HG02970 (cell line): ENCODE results near the gene SPRR2A.
"Not testable (repeated sequence)": the region's sequence is repeated elsewhere in the genome, so short reads cannot be mapped to it uniquely, and the experiment has no call there.

Experiments used
- ATAC-seq: cut with Tn5 transposase; IDR thresholded peaks from one replicate; pipeline ENCODE4 v1.9.1; 2021; ENCODE audit warnings: mild to moderate bottlenecking, moderate library complexity, moderate number of reproducible peaks; ENCODE audit not compliant: unreplicated experiment, low FRiP score

SPRR2A gene

DNA sequence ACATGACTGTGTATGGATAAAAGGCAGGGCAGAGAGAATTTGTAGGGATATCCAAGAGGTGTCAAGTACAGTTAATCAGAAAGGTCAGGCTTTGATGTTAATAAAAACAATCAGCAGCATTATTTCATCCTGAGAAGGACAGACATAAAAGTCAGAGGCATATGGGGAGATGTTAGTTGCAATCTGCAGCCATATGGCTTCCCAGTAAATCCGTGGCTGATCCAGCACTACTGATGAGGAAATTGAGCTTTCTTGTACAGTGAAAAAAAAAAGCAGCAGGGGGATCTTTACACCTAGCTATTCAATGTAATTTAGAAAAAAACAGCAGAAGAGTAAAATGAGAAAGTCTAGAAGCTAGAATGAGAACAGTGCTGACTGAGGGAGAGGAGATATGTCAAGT is 28.5 kb downstream of the SPRR2A start:
- ATAC-seq = no peak

DNA sequence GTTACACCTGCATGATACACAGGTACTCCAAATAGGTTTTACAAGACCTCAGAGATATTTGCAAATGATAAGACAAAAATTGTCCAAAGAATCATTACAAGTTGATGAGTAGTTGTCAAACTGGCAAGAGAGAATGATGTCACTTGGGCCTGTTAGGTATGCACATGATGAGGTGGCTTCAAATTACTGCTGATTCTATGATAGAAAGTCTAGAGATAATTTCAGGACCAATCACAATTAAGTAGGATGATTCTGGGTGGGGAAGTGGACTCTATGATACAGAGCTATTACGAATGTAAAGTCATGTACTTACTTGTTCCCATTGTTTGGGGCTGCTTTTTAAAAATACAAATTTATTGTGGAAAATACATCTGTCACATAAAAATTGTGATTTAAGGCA is 31.5 kb downstream of the SPRR2A start:
- no peak for ATAC-seq

DNA sequence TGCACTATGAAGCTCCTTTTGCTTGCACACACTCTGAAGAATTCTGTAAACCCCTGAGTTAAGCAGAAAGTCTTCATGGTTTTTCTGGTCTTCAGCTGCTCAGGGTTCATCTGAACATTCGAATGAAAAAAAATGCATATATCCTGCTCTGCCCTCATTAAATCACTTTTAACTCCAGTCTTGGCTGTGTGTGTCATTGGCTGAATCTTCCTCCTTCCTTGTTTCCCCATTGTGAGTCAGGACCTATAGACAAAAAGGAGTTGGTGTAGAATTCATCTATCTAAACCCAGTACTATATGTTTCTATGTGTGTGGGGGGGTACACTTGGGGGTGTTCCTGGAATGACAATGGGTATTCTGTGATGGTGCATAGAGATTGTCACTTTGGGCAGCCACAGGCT is 32.9 kb downstream of the SPRR2A start:
- ATAC-seq = no peak

DNA sequence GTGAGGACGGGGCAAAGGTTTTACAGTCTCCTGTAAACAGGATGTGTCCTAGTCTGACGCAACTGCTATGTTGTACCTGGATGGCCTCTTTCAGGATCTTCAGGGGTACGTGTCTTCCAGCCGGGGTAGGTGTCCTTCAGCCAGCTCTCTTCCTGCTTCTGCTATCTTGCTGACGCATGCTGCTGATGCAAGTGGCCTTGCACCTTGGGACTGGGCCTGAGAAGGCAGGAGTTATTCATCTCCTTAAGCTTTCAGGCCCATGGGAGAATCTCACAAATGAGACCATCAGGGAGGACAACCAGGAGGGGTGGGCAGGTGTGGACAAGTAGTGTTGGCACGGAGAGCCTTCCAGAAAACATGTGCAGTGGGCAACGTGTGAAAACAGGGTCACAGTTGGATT is 34.2 kb downstream of the SPRR2A start:
- ATAC-seq = no peak

DNA sequence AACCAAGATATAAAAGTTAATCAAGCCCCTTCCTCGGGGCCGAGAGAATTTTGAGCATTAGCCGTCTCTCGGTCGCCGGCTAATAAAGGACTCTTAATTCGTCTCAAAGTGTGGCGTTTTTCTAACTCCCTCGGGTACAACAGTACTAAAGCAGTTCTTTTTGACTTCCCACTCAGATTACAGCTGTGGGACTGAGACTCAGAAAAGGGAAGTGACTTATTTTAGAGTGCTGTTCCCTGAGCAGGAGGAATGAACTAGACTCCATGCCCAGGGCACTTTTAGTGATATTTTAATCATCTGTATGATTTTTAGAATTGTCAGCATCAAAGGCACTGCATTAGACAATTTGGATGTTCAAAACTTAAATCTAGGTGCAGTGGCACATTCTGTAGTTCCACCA is 35.0 kb downstream of the SPRR2A start:
- not testable (repeated sequence) for ATAC-seq

DNA sequence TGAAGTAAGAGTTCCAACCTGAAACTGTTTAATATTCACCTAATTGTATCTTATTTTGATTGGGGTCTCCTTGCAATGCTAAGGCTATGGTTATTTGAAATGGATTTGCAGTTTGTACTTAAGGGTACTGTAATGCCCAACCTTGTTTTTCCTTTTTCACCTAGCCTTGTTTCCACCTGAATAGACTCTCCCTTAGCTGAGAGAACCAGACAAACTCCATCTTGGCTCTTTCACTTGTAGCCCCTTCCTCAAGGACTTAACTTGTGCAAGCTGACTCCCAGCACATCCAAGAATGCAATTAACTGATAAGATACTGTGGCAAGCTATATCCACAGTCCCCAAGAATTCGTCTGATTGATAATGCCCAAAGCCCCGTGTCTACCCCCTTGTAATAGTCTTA is 35.5 kb downstream of the SPRR2A start:
- ATAC-seq = not testable (repeated sequence)

DNA sequence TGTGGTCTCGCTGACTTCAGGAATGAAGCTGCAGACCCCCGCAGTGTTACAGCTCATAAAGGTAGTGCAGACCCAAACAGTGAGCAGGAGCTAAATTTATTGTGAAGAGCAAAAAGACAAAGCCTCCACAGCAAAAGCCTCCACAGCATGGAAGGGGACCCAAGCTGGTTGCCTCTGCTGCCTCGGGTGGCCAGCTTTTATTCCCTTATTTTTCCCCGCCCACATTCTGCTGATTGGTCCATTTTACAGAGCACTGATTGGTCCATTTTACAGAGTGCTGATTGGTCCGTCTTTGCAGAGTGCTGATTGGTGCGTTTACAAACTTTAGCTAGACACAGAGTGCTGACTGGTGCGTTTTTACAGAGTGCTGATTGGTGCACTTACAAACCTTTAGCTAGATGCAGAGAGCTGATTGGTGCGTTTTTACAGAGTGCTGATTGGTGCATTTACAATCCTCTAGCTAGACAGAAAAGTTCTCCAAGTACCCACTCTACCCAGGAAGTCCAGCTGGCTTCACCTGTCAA is 46.0 kb downstream of the SPRR2A start:
- not testable (repeated sequence) for ATAC-seq
